ENCODE data around the gene HPS1.

HPS1 gene

GRCh38 chr10:98431016-98431415 lies 15.7 kb downstream of the HPS1 start:
- DNase-seq: peak; percentile 35

GRCh38 chr10:98430427-98430826 lies 16.3 kb downstream of the HPS1 start:
- peak; percentile 21 for DNase-seq

- DNase-seq: peak; percentile 29
Observed at GRCh38 chr10:98429320-98430072, 17.2 kb downstream of the HPS1 start.

- no peak for DNase-seq
Observed at GRCh38 chr10:98427011-98427515, 19.7 kb downstream of the HPS1 start.

GRCh38 chr10:98425511-98426352 lies 21.0 kb downstream of the HPS1 start:
- peak; percentile 79 for DNase-seq

GRCh38 chr10:98424295-98425254 lies 22.2 kb downstream of the HPS1 start:
- peak; percentile 78 for DNase-seq

- peak; percentile 86 for DNase-seq
Observed at GRCh38 chr10:98423691-98424120, 23.0 kb downstream of the HPS1 start.

- peak; percentile 26 for DNase-seq
Observed at GRCh38 chr10:98422182-98422581, 24.6 kb downstream of the HPS1 start.

GRCh38 chr10:98420786-98421185 lies 25.9 kb downstream of the HPS1 start:
- DNase-seq: peak; percentile 30

- DNase-seq: peak; percentile 50
Observed at GRCh38 chr10:98419469-98420261, 27.1 kb downstream of the HPS1 start.

GRCh38 chr10:98418665-98419468 lies 27.9 kb downstream of the HPS1 start:
- no peak for DNase-seq

- DNase-seq: peak; percentile 43
Observed at GRCh38 chr10:98417973-98418664, 28.6 kb downstream of the HPS1 start.

- peak; percentile 48 for DNase-seq
Observed at GRCh38 chr10:98417481-98417959, 29.2 kb downstream of the HPS1 start.

GRCh38 chr10:98416606-98417388 lies 29.9 kb downstream of the HPS1 start:
- DNase-seq: peak; percentile 48

GRCh38 chr10:98415731-98416119 lies 31.0 kb downstream of the HPS1 start:
- DNase-seq: no peak

GRCh38 chr10:98414932-98415730 lies 31.6 kb downstream of the HPS1 start, which contains the start of gene PYROXD2:
Gene PYROXD2, minus strand, starts transcription at chr10:98415182. Its CDS starts 47 bp downstream, at chr10:98415135.
- peak; percentile 97 for DNase-seq

- DNase-seq: no peak
Observed at GRCh38 chr10:98414578-98414931, 32.2 kb downstream of the HPS1 start.

- DNase-seq: no peak
Observed at GRCh38 chr10:98411768-98412167, 35.0 kb downstream of the HPS1 start.
